Left lung (tissue), 10 donors: ENCODE results near the gene ZNF732. TPM values are rescaled to one million over a fixed set of nuclear protein-coding genes. Genes with fewer than 3 reads are reported as not detected.
"Not testable (repeated sequence)": the region's sequence is repeated elsewhere in the genome, so short reads cannot be mapped to it uniquely, and the experiment has no call there.

Experiments
- ATAC-seq: fragments of 200-7000 bp; cut with Tn5 transposase; one replicate; pipeline ENCODE4 v1.9.1; 2020; ENCODE audit warnings: moderate library complexity
- DNase-seq, 4 donors: peaks; one replicate each; pipeline ENCODE4 v3.0.0-alpha.2; 2013 to 2020
- H3K27ac ChIP-seq, 2 donors: fragments of 200-600 bp; sonication (generic) in 1 of 2; one replicate each; pipeline versions ENCODE4 v1.5.0 to v1.8.0; 2020 to 2021
- H3K27me3 ChIP-seq, 2 donors: fragments of 200-600 bp; sonication (generic) in 1 of 2; one replicate each; pipeline versions ENCODE4 v1.5.0 to v1.8.0; 2020 to 2021
- H3K36me3 ChIP-seq, 2 donors: fragments of 200-600 bp; sonication (generic) in 1 of 2; one replicate each; pipeline versions ENCODE4 v1.5.0 to v1.8.0; 2020 to 2021
- H3K4me1 ChIP-seq, 2 donors: fragments of 200-600 bp; one replicate each; pipeline ENCODE4 v1.8.0; 2021
- H3K4me3 ChIP-seq, 2 donors: fragments of 200-600 bp; sonication (generic) in 1 of 2; one replicate each; pipeline versions ENCODE4 v1.5.0 to v1.8.0; 2020 to 2021; ENCODE audit warnings: mild to moderate bottlenecking in 1 of 2
- H3K9me3 ChIP-seq, 2 donors: fragments of 200-600 bp; sonication (generic) in 1 of 2; one replicate each; pipeline versions ENCODE4 v1.5.0 to v1.8.0; 2020 to 2021
- intact Hi-C, 2 donors: fragments of 100-400 bp; cut with DNase I; formaldehyde crosslinking; loops; one replicate each; pipeline versions ENCODE4 v1.11.2 to v1.14.2; 2022
- polyA plus RNA-seq, 6 donors: library from polyadenylated mRNA; unstranded; fragments of 120-200 nt; gene quantifications; one replicate each; pipeline ENCODE4 v1.2.1, GENCODE V29; 2013; ENCODE audit not compliant: insufficient read length in 6 of 6
- total RNA-seq, 2 donors: library from RNA; stranded (reverse); fragmentation: NEBNext Ultra II Directional; extraction: Animal tissue kit (Norgen Biotek cat#: 25700); gene quantifications; one replicate each; pipeline ENCODE4 v1.2.1, GENCODE V29; 2021
- TF ChIP-seq, protein P1 (sequence below), 2 donors: fragments of 200-600 bp; sonication (generic) in 1 of 2; IDR thresholded peaks; one replicate each; pipeline versions ENCODE4 v1.5.0 to v1.8.0; 2021; ENCODE audit warnings: antibody characterized with exemption in 2 of 2
- donor health status: DM: no; HTN: yes; CAD: no.
- donor health status: DM: no; HTN: no; CAD: no.

The ZNF732 gene
- total and polyA plus RNA-seq, 8 donors, result 0.21 to 2.9 (median 2.5) TPM

DNA sequence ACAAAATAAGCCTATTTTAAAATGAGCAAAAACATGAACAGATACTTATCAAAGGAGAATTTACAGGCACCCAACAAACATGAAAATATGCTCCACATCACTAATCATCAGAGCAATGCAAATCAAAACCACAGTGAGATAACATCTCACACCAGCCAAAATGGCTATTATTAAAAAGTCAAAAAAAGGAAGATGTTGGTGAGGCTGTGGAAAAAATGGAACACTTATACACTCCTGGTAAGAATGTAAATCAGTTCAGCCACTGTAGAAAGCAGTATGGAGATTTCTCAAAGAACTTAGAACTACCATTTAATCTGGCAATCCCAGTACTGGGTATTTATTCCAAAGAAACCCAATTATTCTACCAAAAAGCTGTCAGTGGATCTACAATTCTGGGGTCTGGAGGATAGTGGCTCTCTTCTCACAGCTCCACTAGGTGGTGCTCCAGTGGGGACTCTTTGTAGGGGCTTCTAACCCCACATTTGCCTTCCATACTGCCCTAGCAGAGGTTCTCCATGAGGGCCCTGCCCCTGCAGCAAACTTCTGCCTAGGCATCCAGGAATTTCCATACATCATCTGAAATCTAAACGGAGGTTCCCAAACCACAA, 9.1 kb upstream of the ZNF732 start:
- Histone ChIP-seq H3K9me3 (peaks cover 0 to 28% of the 10 kb centered on the region in 2 donors), H3K4me1 (no peaks in the 10 kb centered on the region), H3K36me3 (no peaks in the 10 kb centered on the region), H3K27ac (no peak overlapping the region), H3K27me3 (no peaks in the 10 kb centered on the region), H3K4me3 (no peak overlapping the region)
- DNase-seq, result no peak
- TF ChIP-seq, protein P1, sequence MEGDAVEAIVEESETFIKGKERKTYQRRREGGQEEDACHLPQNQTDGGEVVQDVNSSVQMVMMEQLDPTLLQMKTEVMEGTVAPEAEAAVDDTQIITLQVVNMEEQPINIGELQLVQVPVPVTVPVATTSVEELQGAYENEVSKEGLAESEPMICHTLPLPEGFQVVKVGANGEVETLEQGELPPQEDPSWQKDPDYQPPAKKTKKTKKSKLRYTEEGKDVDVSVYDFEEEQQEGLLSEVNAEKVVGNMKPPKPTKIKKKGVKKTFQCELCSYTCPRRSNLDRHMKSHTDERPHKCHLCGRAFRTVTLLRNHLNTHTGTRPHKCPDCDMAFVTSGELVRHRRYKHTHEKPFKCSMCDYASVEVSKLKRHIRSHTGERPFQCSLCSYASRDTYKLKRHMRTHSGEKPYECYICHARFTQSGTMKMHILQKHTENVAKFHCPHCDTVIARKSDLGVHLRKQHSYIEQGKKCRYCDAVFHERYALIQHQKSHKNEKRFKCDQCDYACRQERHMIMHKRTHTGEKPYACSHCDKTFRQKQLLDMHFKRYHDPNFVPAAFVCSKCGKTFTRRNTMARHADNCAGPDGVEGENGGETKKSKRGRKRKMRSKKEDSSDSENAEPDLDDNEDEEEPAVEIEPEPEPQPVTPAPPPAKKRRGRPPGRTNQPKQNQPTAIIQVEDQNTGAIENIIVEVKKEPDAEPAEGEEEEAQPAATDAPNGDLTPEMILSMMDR (IDR thresholded peaks at IDR 0.05), result no peak
- ATAC-seq, result no peak
- intact Hi-C loops, result no loop called here

DNA sequence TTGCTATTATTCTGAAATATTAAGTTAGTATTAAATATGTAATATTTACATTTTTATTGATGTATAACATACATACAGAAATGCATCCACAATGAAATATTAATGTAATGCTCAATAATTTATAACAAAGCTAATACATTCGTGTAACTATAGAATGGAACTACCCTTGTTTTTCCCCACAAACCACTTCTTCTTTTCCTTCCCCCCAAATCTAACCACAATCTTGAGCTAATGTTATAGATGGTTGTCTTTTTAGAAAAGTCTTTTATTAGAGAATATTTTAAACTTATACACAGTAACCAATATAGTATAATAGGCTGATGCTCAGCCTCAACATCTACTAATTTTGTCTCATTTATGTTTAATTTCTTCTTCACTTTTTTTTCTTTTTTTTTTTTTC, 4.5 kb upstream of the ZNF732 start:
- TF ChIP-seq, protein P1 (IDR thresholded peaks at IDR 0.05), result no peak
- no peak for DNase-seq
- no peaks in the 10 kb centered on the region for H3K4me1 ChIP-seq
- H3K27me3 ChIP-seq, result peaks cover 0 to 17% of the 10 kb centered on the region in 2 donors
- H3K27ac ChIP-seq, result no peak overlapping the region
- no peaks in the 10 kb centered on the region for H3K36me3 ChIP-seq
- peaks cover 0 to 31% of the 10 kb centered on the region in 2 donors for H3K9me3 ChIP-seq
- intact Hi-C loops, result no loop called here
- no peak for ATAC-seq
- no peak overlapping the region for H3K4me3 ChIP-seq

DNA sequence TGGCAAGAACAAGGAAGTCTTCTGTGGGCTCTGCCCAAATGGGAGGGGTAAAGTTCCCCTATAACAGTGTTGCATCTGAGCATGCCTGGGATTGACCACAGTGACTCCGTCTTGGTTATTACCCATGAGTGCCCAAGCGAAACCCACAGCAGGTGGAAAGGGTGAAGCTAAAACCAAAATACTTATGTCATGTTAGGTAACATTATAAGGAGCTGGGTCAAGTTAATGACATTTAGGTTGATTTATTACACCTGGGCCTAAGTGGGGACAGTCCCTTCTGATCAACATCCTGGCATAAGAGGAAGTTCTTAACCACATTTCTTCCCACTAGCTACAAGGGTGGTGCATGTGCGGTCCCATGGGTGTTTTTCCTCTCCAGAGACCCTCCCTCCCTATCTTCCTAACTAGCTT, 1.3 kb upstream of the ZNF732 start:
- ATAC-seq (no peak), DNase-seq (no peak)
- Histone ChIP-seq H3K9me3 (peaks cover 0 to 38% of the 10 kb centered on the region in 2 donors), H3K4me1 (no peaks in the 10 kb centered on the region), H3K27ac (no peak overlapping the region), H3K36me3 (no peaks in the 10 kb centered on the region), H3K27me3 (peaks cover 0 to 33% of the 10 kb centered on the region in 2 donors), H3K4me3 (no peak overlapping the region)
- TF ChIP-seq, protein P1 (IDR thresholded peaks at IDR 0.05), result no peak
- intact Hi-C loops, result no loop called here

- H3K4me3 ChIP-seq, result peak overlapping the region in 1 of 2 donors; percentile 21
These were observed 758 bp downstream of the ZNF732 start for GRCh38 chr4:304516-304915.

DNA sequence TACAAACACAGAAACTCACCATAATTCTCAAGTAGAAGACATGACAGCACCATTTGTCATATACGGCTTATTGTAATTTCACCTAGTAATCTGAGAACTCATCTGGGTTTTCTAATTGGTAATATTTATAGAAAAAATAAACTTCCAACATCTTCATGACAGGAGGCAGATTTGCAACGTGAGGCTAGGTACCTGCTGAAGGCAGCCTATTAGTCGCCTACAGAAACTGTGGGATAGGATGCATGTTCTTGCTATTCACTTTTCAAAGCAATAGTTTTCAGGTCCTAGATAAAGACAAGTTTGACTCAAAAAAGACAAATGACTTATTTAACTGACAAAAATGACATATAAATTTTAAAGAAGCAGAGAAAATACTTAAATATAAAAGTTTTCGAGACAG, 2.9 kb downstream of the ZNF732 start:
- peaks cover 0 to 33% of the 10 kb centered on the region in 2 donors for H3K27me3 ChIP-seq
- ATAC-seq, result no peak
- no peak overlapping the region for H3K27ac ChIP-seq
- DNase-seq, result no peak
- TF ChIP-seq, protein P1 (IDR thresholded peaks at IDR 0.05), result no peak
- H3K4me1 ChIP-seq, result no peaks in the 10 kb centered on the region
- no peak overlapping the region for H3K4me3 ChIP-seq
- intact Hi-C loops, result no loop called here
- peaks cover 0 to 55% of the 10 kb centered on the region in 2 donors for H3K9me3 ChIP-seq
- H3K36me3 ChIP-seq, result no peaks in the 10 kb centered on the region

More at GRCh38 chr4:304516-304915, 758 bp downstream of the ZNF732 start:
- peaks cover 0 to 49% of the 10 kb centered on the region in 2 donors for H3K9me3 ChIP-seq
- H3K36me3 ChIP-seq, H3K4me1 ChIP-seq, intact Hi-C loops, DNase-seq, ATAC-seq, H3K27ac ChIP-seq: not testable (repeated sequence)
- peaks cover 0 to 33% of the 10 kb centered on the region in 2 donors for H3K27me3 ChIP-seq

GRCh38 chr4:294732-295131, 10.5 kb downstream of the ZNF732 start:
- no peak for DNase-seq
- H3K36me3 ChIP-seq, result no peaks in the 10 kb centered on the region
- H3K27me3 ChIP-seq, result no peaks in the 10 kb centered on the region
- no peak overlapping the region for H3K27ac ChIP-seq
- no peak overlapping the region for H3K4me3 ChIP-seq
- H3K4me1 ChIP-seq, result no peaks in the 10 kb centered on the region
- ATAC-seq, result no peak
- peaks cover 0 to 72% of the 10 kb centered on the region in 2 donors for H3K9me3 ChIP-seq
- TF ChIP-seq, protein P1 (IDR thresholded peaks at IDR 0.05), result no peak
- intact Hi-C loops, result no loop called here
